ENCODE results near the gene OR10S1. TPM values are rescaled to one million over a fixed set of nuclear protein-coding genes. Genes with fewer than 3 reads are reported as not detected.

OR10S1 gene, protein sequence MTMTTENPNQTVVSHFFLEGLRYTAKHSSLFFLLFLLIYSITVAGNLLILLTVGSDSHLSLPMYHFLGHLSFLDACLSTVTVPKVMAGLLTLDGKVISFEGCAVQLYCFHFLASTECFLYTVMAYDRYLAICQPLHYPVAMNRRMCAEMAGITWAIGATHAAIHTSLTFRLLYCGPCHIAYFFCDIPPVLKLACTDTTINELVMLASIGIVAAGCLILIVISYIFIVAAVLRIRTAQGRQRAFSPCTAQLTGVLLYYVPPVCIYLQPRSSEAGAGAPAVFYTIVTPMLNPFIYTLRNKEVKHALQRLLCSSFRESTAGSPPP
- total RNA-seq (2022; extraction: Qiagen RNA extraction; ENCODE audit: low read depth) = not detected in 5 replicates

DNA sequence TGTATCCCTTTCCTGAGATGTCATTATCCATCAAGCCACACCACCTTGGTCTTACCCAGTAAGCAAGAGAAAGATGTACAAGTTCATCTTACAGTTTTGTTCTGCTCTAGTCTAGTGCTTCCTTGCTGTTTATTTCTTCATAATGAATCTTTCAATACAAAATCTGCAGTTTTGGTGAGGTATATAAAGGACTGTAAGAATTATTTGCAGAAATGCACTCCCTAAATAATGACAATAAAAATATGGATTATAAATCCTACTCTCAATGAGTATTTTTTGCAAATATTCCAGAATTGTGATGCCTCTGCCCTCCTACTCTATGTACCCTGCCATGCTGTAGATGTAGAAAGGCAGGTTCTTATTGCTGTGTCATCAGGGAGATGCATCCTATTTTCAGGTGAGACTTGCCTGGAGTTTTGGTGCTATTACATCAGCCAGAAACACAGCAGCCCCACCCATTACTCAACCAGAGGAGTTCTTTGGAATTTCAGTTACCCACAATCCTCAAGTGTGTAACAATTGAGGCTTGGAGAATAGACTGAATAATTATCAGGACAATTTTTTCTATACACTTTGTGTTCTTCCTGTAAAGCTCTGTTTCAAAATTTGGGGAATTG lies at the start of gene OR10S1:
OR10S1 (minus strand) TSS at position 51 of the 617 bp plus-strand sequence. CDS start 117 bp downstream, outside the sequence.

DNA sequence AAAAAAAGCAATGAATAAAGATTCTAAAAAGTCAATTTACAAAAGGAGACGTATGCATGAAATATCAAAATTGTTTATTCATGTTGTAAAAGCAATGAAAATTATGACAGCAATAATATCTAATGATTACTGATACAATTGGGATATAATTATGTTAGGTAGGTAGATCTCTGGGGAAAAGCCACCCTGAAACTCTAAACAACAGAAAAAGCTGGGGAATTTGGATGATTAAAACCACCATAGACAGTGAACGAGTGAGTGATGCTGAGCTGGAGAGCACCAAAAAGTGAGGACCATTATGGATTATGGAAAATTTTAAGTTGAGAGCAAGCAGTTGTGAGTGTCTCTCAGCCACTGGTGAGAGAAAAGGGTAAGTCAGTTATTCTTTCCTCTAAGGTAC lies 48.9 kb upstream of the OR10S1 start, which contains the start of gene OR10G8:
OR10G8 (plus strand) TSS at position 301 of the 400 bp plus-strand sequence. CDS start 2,825 bp downstream, outside the sequence.

DNA sequence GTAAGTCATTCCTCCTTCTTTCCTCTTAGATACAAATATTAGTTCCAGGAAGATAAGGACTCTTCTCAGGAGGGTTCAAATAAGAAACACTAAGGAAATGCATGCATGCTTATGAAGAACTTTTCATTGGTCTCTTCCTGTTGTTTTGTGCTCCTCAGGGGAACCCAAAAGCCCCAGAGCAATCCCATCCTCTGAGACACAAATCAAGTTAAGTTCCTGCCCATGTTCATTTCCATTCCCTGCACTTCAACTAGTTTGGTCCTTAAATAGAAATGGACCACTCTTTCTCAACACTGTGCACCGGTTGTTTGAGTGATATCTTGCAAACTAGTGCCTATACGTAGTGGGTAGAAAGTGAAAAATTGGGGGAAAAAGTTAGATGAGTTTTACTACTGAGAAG lies 35.1 kb upstream of the OR10S1 start, which contains the start of gene OR10G4:
OR10G4 (plus strand) TSS at position 301 of the 400 bp plus-strand sequence. CDS start 2,578 bp downstream, outside the sequence.

DNA sequence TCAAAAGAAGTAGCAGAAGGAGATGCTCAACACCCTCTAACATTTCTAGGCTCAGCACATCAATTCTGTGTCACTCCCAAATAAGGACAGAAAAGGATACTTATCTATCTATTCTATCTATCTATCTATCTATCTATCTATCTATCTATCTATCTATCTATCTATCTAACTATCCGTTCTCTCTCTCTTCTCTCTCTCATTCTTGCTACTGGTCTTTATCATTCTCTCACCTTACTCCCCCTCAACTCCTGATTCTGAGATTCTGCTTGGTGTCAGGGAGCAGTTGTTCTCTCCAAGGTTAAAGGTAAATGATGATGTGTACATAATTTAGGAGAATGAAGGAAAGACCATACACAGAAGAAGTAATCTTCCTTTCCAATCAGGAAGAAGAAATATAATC lies 17.5 kb upstream of the OR10S1 start, which contains the start of gene OR10G6:
OR10G6 (minus strand) TSS at position 43 of the 400 bp plus-strand sequence; CDS start at position 43, 0 bp downstream.

DNA sequence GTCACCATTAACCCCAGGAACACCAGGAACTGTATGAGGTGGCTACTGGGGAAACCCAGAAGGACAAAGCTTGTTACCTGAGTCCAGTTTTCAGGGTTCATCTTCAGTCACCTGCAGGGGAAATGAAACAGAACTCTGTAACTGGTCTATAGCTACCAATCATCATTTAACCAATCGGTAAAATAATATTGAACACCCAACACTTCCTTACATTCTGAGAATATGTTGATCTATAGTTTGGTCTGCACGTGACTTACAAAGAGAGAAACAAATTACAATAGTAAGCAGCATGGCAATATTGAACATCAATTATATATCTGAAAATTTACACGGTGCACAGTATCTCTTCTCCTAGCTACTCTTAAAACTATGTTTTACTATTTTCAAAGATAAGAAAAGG lies 33.8 kb downstream of the OR10S1 start, which contains the start of gene OR6T1:
OR6T1 (minus strand) TSS at position 101 of the 400 bp plus-strand sequence; CDS start at position 101, 0 bp downstream.

DNA sequence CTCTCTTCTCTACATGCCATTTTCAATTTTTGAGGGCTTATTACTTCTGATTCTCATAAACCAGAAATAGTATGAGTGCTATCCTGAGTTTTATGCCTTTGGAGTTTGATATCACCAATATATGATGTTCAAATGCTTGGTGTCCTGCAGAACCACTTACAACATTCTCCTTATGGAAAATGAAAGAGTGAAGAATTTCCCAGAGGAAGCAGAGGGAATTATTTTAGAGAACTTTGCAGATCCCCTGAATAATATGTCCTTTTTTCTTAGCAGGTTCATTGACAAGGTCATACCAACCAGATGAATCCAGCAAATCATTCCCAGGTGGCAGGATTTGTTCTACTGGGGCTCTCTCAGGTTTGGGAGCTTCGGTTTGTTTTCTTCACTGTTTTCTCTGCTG lies 38.3 kb downstream of the OR10S1 start, which contains the start of gene OR4D5:
OR4D5 (plus strand) TSS at position 301 of the 400 bp plus-strand sequence; CDS start at position 301, 0 bp downstream.

Other genes starting within 250 kb of the OR10S1 start
- 8.3 to 11.0 TPM (median 10.6 TPM) in 5 replicates for gene ZNF202, start 236.1 kb downstream of the OR10S1 start, total RNA-seq (2022; extraction: Qiagen RNA extraction; ENCODE audit: low read depth)
- not detected in 5 replicates for gene OR6X1, start 223.3 kb downstream of the OR10S1 start, total RNA-seq (2022; extraction: Qiagen RNA extraction; ENCODE audit: low read depth)
- gene OR6M1, start 171.4 kb downstream of the OR10S1 start, total RNA-seq (2022; extraction: Qiagen RNA extraction; ENCODE audit: low read depth) = not detected in 5 replicates
- gene TMEM225, start 92.1 kb downstream of the OR10S1 start, total RNA-seq (2022; extraction: Qiagen RNA extraction; ENCODE audit: low read depth) = not detected in 5 replicates
- gene OR8D4, start 75.6 kb downstream of the OR10S1 start, total RNA-seq (2022; extraction: Qiagen RNA extraction; ENCODE audit: low read depth) = not detected in 5 replicates
- not detected in 5 replicates for gene OR4D5, start 38.2 kb downstream of the OR10S1 start, total RNA-seq (2022; extraction: Qiagen RNA extraction; ENCODE audit: low read depth)
- gene OR6T1, start 33.9 kb downstream of the OR10S1 start, total RNA-seq (2022; extraction: Qiagen RNA extraction; ENCODE audit: low read depth) = not detected in 5 replicates
- not detected in 5 replicates for gene OR10G6, start 17.4 kb upstream of the OR10S1 start, total RNA-seq (2022; extraction: Qiagen RNA extraction; ENCODE audit: low read depth)
- gene OR10G4, start 35.2 kb upstream of the OR10S1 start, total RNA-seq (2022; extraction: Qiagen RNA extraction; ENCODE audit: low read depth) = not detected in 5 replicates
- not detected in 5 replicates for gene OR10G9, start 45.2 kb upstream of the OR10S1 start, total RNA-seq (2022; extraction: Qiagen RNA extraction; ENCODE audit: low read depth)
- gene OR10G8, start 49.0 kb upstream of the OR10S1 start, total RNA-seq (2022; extraction: Qiagen RNA extraction; ENCODE audit: low read depth) = not detected in 5 replicates
- not detected in 5 replicates for gene OR10G7, start 63.5 kb upstream of the OR10S1 start, total RNA-seq (2022; extraction: Qiagen RNA extraction; ENCODE audit: low read depth)
- gene VWA5A, start 137.7 kb upstream of the OR10S1 start, total RNA-seq (2022; extraction: Qiagen RNA extraction; ENCODE audit: low read depth) = 0.21 to 0.34 TPM (median 0.27 TPM) in 5 replicates
- gene OR10D3, start 205.6 kb upstream of the OR10S1 start, total RNA-seq (2022; extraction: Qiagen RNA extraction; ENCODE audit: low read depth) = not detected in 5 replicates

Data from A549 treated with GW870086 at 1 μM for 4 hours (cell line).